G401 (cell line): ENCODE results near the gene TMEM63B. TPM values are rescaled to one million over a fixed set of nuclear protein-coding genes. Genes with fewer than 3 reads are reported as not detected.
"Not testable (repeated sequence)": the region's sequence is repeated elsewhere in the genome, so short reads cannot be mapped to it uniquely, and the experiment has no call there.

Experiments
- DNase-seq: peaks from one replicate; pipeline ENCODE4 v3.0.0-alpha.2; 2015; ENCODE audit warnings: low spot score
- in situ Hi-C: cut with HindIII; loops from 2 replicates; pipeline ENCODE4 v1.10.0; 2016; ENCODE audit warnings: low sequenced_read_pairs, mixed read lengths
- total RNA-seq: library from RNA; depleted of rRNA; stranded (reverse); fragments of >200 nt; shearing (Covaris generic); gene quantifications from 2 replicates; pipeline ENCODE4 v1.2.3, GENCODE V29; 2014; rRNA removed

The TMEM63B gene
- total RNA-seq = 7.3 and 10.0 TPM in 2 replicates

DNA sequence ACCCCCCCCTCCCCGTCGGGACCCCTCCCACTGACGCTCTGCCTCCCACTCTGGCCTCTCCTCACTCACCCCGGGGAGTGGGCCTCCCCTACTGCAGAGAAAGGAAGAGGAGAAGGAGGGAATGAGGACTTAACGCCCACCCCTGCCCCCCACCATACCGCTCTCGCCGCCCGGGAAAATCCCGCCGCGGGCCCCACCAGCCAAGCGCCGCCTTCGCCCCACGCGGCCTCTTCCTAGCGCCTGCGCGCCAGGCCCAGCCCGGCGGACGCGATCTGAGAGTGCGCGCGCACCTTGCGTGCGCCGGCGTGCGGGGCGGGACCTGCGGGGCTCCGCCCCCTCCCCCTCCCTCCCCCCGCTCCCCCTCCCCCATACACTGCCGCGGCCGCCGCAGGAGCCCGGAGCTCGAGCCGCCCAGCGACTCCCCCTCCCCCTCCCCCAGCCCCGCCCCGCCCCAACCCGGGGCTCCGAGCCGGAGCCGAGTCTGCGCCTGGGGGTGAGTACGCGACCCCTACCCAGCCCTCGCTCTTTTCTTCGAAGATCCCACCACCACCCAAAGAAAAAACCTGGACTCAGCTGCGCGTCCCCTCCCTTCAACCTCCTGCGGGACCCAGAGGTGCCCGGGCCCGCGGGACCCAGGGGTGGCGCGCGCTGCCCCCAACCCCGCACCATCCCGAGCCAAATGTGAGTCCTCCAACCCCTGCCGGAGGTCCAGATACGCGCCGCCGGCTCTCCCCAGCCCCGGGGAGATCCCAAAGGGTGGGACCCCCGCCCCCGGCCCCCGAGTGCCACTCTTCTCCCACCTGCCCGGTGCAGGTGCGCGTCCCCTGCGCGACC lies at the start of gene TMEM63B, which contains the start of gene MRPL14:
TSS of gene TMEM63B (plus strand) at position 369 of the 834 bp plus-strand sequence. CDS start 7,031 bp downstream, outside the sequence.
TSS of gene MRPL14 (minus strand) at position 267 of the 834 bp plus-strand sequence. CDS start 10,841 bp downstream, outside the sequence.
- in situ Hi-C loops = no loop called here
- DNase-seq = peak; percentile 83

- in situ Hi-C loops = no loop called here
- no peak for DNase-seq
These were observed 49.0 kb upstream of the TMEM63B start for GRCh38 chr6:44078219-44078826.

DNA sequence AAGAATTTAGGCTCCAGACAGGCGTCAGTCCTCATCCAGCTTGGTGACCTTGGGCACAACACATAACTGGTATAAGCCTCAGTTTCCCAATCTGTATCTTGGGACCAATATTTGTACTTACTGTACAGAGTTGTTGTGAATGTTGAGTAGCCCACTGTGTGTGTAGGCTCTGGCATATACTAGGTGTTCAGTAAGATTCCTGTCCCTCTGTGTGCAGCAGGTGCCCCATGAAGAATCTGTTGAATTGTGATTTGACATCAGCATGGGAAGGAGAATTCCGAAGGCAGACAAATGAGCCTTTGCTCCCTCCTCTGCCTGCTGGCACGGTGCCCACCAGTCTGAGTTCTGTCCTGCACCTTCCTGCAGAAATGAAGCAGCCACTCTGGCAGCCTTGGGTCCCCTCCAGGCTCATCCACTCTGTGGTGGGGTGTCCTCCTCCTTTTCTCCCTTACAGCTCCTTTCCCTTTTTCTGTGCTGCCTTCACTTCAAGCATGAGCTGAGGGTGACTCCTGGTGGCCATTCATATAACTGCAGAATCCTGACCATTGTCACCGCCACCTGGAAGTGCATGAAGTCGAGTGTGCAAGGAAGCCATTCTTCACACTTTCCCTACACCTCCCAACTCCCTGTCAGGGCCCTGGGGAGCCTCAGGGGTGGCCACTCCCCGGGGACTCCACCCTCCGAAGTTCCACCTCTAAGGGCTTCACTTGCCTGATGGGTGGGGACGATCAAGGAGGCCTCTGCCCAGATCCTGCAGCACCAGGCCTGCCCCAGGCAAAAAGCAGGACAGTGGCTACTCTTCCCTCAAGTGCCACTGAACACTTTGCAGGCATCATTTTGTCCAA lies 48.3 kb upstream of the TMEM63B start:
- in situ Hi-C loops = no loop called here
- peak; percentile 86 for DNase-seq

DNA sequence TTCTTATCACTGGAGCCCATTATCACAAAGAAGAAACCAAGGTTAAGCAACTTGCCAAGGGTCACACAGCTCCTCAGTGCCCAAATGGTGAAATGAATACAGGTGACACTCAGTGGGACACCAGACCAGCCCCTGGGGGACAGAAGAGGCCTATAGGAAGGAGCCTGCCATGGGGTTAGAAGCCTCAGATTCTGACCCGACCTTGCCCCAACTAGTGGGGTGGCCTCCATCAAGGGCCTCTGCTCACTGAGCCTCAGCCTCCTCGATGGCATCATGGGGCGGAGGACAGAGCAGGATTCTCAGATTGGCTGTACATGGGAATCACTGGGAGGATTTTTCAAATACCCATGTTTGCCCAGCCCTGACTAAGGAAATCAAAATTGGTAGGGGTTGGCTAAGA lies 47.7 kb upstream of the TMEM63B start:
- no peak for DNase-seq
- in situ Hi-C loops = no loop called here

DNA sequence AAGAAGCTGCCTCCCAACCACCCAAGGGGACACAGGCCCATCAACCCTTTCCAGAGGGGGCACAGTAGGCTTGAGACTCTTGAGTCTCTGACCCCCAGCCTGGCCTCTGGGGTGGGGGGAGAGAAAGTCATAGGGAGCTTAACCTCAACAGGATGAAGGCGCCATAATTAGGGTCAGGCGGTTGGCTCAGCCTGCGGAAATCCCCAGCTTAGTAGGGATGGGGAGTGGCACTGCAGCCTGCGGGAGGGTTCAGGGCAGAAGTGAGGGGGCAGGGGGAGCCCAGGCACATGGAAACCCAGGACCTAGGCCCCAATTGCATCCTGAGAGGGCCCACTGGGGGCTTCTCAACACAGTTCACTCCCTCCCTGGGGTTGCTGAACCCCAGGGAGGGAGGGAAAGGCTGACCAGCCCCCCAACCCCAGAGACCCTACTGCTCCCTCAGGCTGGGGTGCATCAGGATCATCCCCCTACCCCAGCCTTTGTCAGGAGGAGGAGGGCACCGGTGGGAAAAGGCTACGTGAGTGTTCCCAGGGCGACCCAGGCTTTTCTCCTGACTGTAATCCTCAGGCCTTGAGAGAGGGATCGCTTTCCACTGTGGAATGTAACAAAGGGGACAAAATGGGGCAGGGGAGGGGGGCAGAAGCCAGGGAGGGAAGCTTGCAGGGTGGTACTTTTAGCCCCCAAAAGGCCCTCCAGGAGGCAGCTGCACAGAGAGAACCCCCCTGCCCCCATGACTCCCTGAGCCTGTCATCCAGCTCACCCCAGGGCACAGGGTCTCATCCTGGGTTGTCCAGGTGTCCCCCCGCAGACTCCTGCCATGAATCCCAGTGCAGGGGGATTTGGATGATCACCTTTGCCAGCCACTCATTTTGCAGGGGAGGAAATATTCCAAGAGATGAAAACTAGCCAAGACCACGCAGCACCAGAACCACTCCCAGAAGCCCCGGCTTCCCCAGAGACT lies 46.5 kb upstream of the TMEM63B start:
- DNase-seq = no peak
- in situ Hi-C loops = no loop called here

DNA sequence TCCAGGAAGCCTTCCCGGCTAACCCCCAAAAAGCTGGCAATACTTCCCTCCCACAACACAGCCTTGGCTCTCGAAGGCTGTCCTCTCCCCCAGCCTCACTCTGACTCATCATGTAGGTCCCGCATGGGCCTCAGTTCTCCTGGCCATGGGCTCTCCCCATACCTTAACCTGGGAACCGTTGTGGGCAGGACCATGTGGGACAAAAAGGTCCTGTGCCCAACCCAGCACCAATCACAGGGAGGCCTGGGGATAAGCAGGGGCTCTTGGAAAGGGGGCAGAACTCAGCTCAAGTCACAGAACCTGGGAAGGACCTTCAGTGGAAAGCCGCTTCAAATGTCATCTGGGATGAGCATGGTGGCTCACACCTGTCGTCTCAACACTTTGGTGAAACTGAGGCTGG lies 45.6 kb upstream of the TMEM63B start:
- in situ Hi-C loops = no loop called here

GRCh38 chr6:44082872-44083321 lies 44.5 kb upstream of the TMEM63B start:
- in situ Hi-C loops = no loop called here
- no peak for DNase-seq

More for the DNA sequence above, 45.6 kb upstream of the TMEM63B start:
- DNase-seq = no peak

DNA sequence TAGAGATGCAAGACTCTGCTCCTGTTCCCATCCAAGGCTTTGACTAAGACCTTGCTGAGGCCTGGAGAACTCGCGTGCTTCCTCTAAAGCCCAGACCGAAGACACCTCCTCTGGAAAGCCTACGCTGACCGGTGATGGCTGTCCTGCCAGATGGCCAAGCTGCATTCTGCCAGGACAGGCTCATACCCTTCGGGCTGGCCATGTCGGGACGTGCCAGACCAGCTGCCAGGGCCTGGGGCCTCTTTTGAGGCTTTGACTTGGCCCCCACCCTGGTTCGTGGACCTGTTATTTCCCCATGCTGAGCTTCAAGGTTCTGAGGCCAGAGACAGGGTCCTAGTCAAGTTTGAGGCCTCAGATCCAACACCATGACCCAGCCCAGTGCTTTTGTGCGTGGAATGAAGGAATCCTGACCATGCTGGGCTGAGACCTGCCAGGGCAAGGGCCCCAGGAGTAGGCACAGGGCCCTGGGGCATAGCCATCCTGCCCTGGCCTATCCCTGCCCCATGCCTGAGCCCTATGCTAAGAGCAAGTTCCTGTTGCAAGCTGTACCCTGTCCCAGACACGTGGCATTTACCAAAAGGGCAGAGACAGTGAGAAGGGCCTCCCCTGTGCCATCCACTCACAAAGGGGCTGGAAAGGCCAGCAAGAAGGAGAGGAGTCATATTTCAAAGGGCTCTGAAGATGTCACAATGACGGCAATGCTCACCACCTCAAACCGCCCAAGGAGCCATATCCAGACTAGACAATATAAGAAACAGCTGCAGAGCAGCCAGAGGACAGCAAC lies 42.9 kb upstream of the TMEM63B start:
- in situ Hi-C loops = no loop called here
- no peak for DNase-seq

DNA sequence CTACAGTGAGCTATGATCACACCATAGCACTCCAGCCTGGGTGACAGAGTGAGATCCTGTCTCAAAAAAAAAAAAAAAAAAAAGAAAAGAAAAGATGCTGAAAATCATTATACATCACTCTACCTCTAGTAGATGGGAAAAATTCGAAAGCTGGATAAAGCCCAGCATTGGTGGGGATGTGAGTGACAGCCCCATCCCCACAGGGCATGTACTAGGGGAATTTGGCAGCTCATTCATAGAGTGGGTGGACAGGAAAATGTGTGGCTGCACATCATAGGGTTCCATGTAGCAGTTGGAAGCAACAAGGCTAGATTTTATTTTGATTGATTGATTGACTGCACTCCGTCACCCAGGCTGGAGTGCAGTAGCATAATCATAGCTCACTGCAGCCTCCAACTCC lies 42.1 kb upstream of the TMEM63B start:
- in situ Hi-C loops = no loop called here
- no peak for DNase-seq

- in situ Hi-C loops = no loop called here
- peak; percentile 49 for DNase-seq
These were observed 40.3 kb upstream of the TMEM63B start for GRCh38 chr6:44086931-44087574.

DNA sequence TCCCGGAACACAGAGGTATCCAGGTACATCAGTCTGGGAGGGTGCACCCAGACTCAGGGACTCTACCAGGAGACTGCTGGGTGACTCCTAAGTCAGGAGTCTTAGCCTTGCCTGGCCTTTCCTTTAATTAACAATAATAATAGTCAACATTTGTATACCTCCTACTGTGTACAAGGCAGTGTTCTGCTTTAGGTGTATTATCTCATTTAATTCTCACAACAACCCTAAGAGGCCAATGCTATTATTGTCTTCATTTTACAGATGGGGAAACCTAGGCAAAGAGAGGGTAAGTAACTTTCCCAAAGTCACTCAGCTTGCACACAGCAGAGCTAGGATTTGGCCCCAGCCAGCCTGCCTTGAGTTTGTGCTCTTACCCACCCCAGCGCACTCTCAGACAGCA lies 39.7 kb upstream of the TMEM63B start:
- DNase-seq = no peak
- in situ Hi-C loops = no loop called here

DNA sequence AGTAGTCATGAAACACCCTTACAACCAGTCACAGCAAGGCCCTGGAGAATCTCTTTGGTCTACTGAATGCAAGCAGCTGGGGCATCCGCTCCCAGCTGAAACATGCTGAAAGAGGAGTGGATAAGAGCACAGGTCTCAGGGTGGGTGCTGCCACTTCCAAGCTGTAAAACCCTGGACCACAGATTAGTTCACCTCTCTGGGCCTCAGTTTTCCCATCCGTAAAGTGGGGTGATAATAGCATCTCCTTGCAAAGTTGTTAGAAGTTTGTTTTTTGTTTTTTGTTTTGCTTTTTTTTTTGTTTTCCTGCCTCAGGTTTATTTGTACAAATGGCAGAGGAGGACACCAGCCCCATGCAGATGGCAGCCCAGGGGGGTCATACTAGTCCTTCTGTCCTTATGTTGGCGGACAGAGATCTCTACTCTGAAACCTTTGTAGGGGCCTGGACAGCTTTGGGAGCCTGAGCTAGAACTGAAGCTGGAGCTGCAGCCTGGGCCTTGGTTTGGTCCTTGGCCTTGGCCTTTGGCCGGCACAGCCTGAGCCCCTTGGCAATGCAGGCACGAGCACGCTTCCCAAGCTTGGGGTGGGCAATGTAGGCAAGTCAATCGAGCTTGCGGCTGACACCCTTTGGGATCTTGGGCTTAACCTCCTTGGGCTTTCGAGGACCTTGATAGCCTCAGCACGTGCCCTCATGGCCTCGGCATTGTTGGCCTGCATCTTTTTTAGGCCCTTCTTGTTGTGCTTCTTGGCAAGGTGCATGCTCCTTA lies 38.3 kb upstream of the TMEM63B start:
- DNase-seq = no peak
- in situ Hi-C loops = no loop called here

DNA sequence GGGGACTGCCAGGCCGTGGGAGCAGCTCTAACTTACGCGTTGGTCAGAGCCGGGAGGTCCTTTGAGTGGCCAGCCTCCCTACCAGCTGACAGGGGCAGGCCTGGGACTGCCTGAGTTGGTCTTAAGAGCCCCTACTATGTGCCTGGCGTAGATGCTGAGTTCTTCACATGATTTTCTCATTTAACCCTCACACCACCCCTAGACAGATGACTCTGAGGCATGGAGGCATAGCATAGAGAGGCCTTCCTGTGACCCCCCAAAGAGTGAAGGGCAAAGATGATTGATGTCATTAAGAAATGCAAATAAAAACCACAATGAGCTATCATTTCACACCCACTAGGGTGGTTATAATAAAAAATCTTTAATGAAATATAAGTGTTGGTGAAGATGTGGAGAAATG lies 36.9 kb upstream of the TMEM63B start:
- DNase-seq = no peak
- in situ Hi-C loops = loop anchor here (10.0 kb wide), 1 partner anchor 164 kb away; the partner anchor contains the start of gene SLC35B2

- not testable (repeated sequence) for DNase-seq
- in situ Hi-C loops = loop anchor here (10.0 kb wide), 1 partner anchor 163 kb away; the partner anchor contains the start of gene SLC35B2
These were observed 36.0 kb upstream of the TMEM63B start for GRCh38 chr6:44091356-44091755.

DNA sequence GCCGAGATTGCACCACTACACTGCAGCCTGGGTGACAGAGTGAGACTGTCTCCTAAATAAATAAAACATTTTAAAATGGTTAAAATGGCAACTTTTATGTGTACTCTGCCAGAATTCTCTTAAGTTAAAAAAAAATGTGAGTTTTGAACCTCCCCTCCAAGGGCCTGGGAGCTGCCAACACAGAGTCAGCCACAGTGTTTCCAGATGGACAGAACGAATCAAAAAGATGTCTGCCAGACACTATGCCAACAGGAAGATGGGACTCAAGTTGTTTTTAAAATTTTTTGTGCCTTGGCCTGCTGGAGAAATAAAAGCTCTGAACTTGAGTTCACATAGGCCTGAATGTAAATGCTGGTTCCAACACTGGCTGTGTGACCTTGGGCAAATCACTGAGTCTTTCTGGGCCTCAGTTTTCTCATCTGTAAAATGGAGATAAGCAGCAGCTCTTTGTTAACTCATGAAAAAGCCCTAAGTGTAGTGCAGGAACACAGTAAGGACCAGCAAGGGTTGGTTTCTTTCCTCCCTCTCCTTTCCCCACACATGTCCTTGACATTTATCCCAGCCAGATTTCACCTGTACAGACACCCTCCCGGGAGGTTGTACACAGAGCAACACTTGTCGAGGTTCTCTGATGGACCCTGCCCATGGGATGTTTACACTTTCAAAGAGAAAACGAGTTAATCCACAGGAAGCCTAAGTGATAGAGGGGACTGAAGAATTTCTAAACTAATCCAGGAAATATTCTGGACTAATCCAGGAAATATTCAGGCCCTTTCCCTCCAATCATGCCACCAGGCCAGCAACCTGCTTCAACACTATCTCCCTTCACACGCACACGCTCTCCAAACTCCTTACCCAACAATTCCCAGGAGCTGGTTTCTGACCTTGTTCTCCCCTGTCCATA lies 35.1 kb upstream of the TMEM63B start:
- in situ Hi-C loops = loop anchor here (10.0 kb wide), 1 partner anchor 163 kb away; the partner anchor contains the start of gene SLC35B2
- DNase-seq = no peak
